Measurements from ENCODE around the gene PIM1. TPM values are rescaled to one million over a fixed set of nuclear protein-coding genes. Genes with fewer than 3 reads are reported as not detected.

PIM1 gene
- total and polyA plus RNA-seq, 9 of the 15 experiments (the other 6 are each of a cell fraction or from before 2014, with no cell fraction given), result 19.0 to 789 (median 212) TPM

- no peak for TF ChIP-seq BCLAF1 (IDR thresholded peaks at IDR 0.05; ENCODE audit: borderline replicate concordance in 1 of 2, control insufficient read depth in 1 of 2, low read depth in 2 of 2, low read length in 1 of 2)
- TF ChIP-seq ZNF75A (CRISPR knock-in tag; IDR thresholded peaks at IDR 0.05), result no peak
- no peak for TF ChIP-seq NFATC3 (IDR thresholded peaks at IDR 0.05)
- TF ChIP-seq KLF16 (IDR thresholded peaks at IDR 0.05), result no peak
- TF ChIP-seq ZNF41 (CRISPR knock-in tag; conservative IDR thresholded peaks at IDR 0.05), result no peak
- 0 out of 4 replicates have a peak, but pooled peaks of 1 of the 2 experiments have one; percentile 19 for TF ChIP-seq MNT (conservative IDR thresholded peaks at IDR 0.05)
- no peak for TF ChIP-seq NR2C1 (IDR thresholded peaks at IDR 0.05)
- 0 out of 2 replicates have a peak, but pooled peaks have one; percentile 42 for TF ChIP-seq NR2C1 (tag; IDR thresholded peaks at IDR 0.05)
- TF ChIP-seq ZNF830 (CRISPR knock-in tag; IDR thresholded peaks at IDR 0.05), result no peak
- TF ChIP-seq POLR2G (IDR thresholded peaks at IDR 0.05; ENCODE audit: low read depth, low read length), result no peak
- no peak for TF ChIP-seq CREB3L1 (IDR thresholded peaks at IDR 0.05; ENCODE audit: borderline replicate concordance, low read depth)
- no peak for TF ChIP-seq E2F1 (CRISPR knock-in tag; IDR thresholded peaks at IDR 0.05)
- no peak for TF ChIP-seq ZNF224 (CRISPR knock-in tag; IDR thresholded peaks at IDR 0.05)
- no peak for TF ChIP-seq XRCC3 (IDR thresholded peaks at IDR 0.05)
- TF ChIP-seq HMG20A (CRISPR knock-in tag; conservative IDR thresholded peaks at IDR 0.05), result no peak
- peak; percentile 75 for TF ChIP-seq CXXC5 (CRISPR knock-in tag; IDR thresholded peaks at IDR 0.05)
- no peak for TF ChIP-seq EHMT2 (IDR thresholded peaks at IDR 0.05)
- TF ChIP-seq RNF2 (IDR thresholded peaks at IDR 0.05), result no peak
- TF ChIP-seq CC2D1A (IDR thresholded peaks at IDR 0.05), result no peak
Measured at GRCh38 chr6:37205175-37205996, 35.4 kb downstream of the PIM1 start (continued).
